Epithelial cell of esophagus (primary cell): ENCODE results near the gene COPE.

Source experiments
- DNase-seq: peaks from one replicate; pipeline ENCODE4 v3.0.0; 2010; ENCODE audit warnings: low read depth
- H3K4me3 ChIP-seq: 2 replicates; pipeline ENCODE4 v1.5.1; 2011; ENCODE audit warnings: mild to moderate bottlenecking, low read length, control low read depth
- CTCF ChIP-seq: IDR thresholded peaks from 2 replicates; pipeline ENCODE4 v1.5.1; 2011; ENCODE audit warnings: low read depth, mild to moderate bottlenecking, low read length, control low read depth, inconsistent platforms; ENCODE audit not compliant: insufficient read depth; ENCODE audit errors: missing control alignments

COPE gene

GRCh38 chr19:18854982-18855381, 64.2 kb downstream of the COPE start:
- no peak overlapping the region for H3K4me3 ChIP-seq
- DNase-seq = no peak

DNA sequence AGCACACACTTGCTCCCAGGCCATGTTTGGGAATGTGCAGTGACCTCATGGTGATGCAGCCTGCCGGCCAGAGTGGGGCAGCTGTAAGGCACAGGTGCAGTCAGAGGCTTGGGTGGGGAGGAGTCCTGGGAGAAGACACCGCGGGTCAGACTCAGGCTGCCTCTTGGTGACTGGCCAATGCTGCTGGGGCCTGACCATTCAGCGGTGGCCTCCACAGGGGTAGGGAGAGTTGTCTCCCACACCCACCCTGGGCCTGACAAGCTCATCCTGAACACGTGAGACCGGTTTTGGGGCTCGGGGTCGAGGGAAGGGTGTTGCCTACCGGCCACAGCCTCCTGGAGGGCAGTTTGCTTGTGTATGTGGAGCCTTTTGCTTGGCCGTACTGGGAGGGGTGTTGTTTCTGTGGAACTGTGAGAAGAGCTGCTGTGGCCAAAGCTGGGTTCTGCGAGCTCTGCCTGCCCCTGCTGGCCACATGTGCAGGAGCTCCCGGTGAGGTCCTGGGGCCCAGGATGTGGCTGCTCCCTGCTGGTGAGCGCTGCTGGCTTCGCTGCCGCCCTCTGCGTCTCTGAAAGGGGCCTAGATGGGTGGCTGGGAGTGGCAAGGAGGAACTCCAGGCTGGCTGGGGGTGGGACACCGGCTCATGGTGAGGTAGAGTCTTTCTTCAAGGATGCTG, 65.3 kb downstream of the COPE start:
- no peak for TF ChIP-seq CTCF
- no peak for DNase-seq
- H3K4me3 ChIP-seq = no peak overlapping the region

More at GRCh38 chr19:18854982-18855381, 64.2 kb downstream of the COPE start:
- TF ChIP-seq CTCF = no peak

DNA sequence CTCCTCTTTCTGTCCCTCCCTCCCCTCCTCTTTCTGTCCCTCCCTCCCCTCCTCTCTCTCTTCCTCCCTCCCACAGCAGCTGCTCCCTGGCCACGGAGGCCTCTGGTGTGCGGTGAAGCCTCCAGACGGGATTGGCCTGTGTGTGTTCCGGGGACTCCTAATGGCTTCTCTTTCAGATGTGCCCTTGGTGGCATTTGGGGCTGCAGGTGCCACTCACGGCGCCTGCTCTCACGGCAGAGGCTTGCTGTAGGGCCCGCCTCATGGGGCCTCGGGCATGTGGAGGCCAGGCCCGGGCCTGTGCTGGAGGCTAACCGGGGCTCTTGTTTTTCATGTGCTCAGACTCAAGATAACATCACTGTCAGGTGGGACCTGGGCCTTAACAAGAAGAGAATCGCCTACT, 66.5 kb downstream of the COPE start:
- no peak overlapping the region for H3K4me3 ChIP-seq
- no peak for TF ChIP-seq CTCF
- peak; percentile 36 for DNase-seq

- no peak for TF ChIP-seq CTCF
- H3K4me3 ChIP-seq = no peak overlapping the region
Observed at GRCh38 chr19:18851673-18852325, 67.4 kb downstream of the COPE start.

GRCh38 chr19:18850471-18851375, 68.5 kb downstream of the COPE start:
- H3K4me3 ChIP-seq = no peak overlapping the region
- no peak for TF ChIP-seq CTCF
- peak; percentile 66 for DNase-seq

More at GRCh38 chr19:18851673-18852325, 67.4 kb downstream of the COPE start:
- DNase-seq = no peak

DNA sequence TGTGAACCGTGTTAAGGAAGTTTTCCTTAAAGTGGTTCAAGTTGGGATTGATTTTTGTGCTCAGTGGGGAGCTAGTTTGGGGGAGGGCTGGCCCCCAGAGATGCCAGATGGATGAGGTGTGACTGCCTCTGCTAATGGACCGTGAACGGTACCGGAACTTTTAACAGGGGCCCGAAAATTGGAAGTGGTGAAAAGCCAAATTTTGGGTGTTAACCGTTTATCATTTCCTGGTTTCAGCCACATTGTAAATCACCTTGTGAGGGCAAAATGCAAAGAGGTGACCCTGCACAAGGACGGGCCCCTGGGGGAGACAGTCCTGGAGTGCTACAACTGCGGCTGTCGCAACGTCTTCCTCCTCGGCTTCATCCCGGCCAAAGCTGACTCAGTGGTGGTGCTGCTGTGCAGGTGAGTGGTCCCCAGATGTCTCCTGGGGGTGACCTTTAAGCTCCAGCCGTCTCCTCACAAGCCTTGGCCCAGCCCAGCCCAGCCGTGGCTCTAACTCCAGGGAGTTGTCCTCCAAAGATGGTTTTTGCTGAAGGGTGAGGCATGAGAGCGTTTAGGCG, 69.3 kb downstream of the COPE start:
- H3K4me3 ChIP-seq = no peak overlapping the region
- no peak for TF ChIP-seq CTCF
- no peak for DNase-seq
